Endothelial cell (in vitro differentiated cells): ENCODE measurements around the gene EFTUD2. TPM values are rescaled to one million over a fixed set of nuclear protein-coding genes. Genes with fewer than 3 reads are reported as not detected.
A peak's percentile ranks its signal among the peaks of the same experiment; 100 is the strongest.

ENCODE experiments used
- DNase-seq: peaks from one replicate; pipeline ENCODE4 v3.0.0; 2021; ENCODE audit warnings: low spot score
- H3K27ac Mint-ChIP-seq: one replicate; pipeline ENCODE4 v1.8.0; 2021; ENCODE audit warnings: mixed read lengths, inconsistent platforms; ENCODE audit not compliant: unreplicated experiment
- H3K27me3 Mint-ChIP-seq: one replicate; pipeline ENCODE4 v1.8.0; 2021; ENCODE audit warnings: mild to moderate bottlenecking, moderate library complexity, mixed read lengths, inconsistent platforms; ENCODE audit not compliant: unreplicated experiment
- H3K36me3 Mint-ChIP-seq: one replicate; pipeline ENCODE4 v1.8.0; 2021; ENCODE audit warnings: mild to moderate bottlenecking, low read depth, mixed read lengths, inconsistent platforms; ENCODE audit not compliant: unreplicated experiment
- H3K4me1 Mint-ChIP-seq: one replicate; pipeline ENCODE4 v1.8.0; 2021; ENCODE audit warnings: mild to moderate bottlenecking, mixed read lengths, inconsistent platforms; ENCODE audit not compliant: unreplicated experiment
- H3K4me3 Mint-ChIP-seq: one replicate; pipeline ENCODE4 v1.8.0; 2021; ENCODE audit warnings: mild to moderate bottlenecking, mixed read lengths, inconsistent platforms; ENCODE audit not compliant: unreplicated experiment
- H3K9me3 Mint-ChIP-seq: one replicate; pipeline ENCODE4 v1.8.0; 2021; ENCODE audit warnings: mixed read lengths, inconsistent platforms; ENCODE audit not compliant: unreplicated experiment
- CTCF ChIP-seq: fragments of 200-600 bp; sonication (generic); IDR thresholded peaks from one replicate; pipeline ENCODE4 v1.5.0; 2021; ENCODE audit warnings: antibody characterized with exemption; ENCODE audit not compliant: unreplicated experiment
- total RNA-seq: library from RNA; stranded (reverse); fragmentation: NEBNext Ultra II Directional; extraction: Animal tissue kit (Norgen Biotek cat#: 25700); gene quantifications from one replicate; pipeline ENCODE4 v1.2.1, GENCODE V29; 2021; ENCODE audit not compliant: unreplicated experiment

EFTUD2 gene
- total RNA-seq, 1 donor from 2014 or later: 154 TPM

- Mint-ChIP-seq H3K27me3 (peaks cover 6% of the 10 kb centered on the region), H3K27ac (no peak overlapping the region), H3K36me3 (no peaks in the 10 kb centered on the region), H3K4me1 (peaks cover 15% of the 10 kb centered on the region), H3K9me3 (no peaks in the 10 kb centered on the region), H3K4me3 (no peak overlapping the region)
- no peak for DNase-seq
- TF ChIP-seq CTCF: no peak
These were observed 54.8 kb downstream of the EFTUD2 start for GRCh38 chr17:44844390-44844830.

- no peak for TF ChIP-seq CTCF
- H3K9me3 Mint-ChIP-seq: no peaks in the 10 kb centered on the region
- H3K27me3 Mint-ChIP-seq: peaks cover 6% of the 10 kb centered on the region
- DNase-seq: no peak
- no peaks in the 10 kb centered on the region for H3K36me3 Mint-ChIP-seq
- peaks cover 15% of the 10 kb centered on the region for H3K4me1 Mint-ChIP-seq
- H3K27ac Mint-ChIP-seq: peak overlapping the region; percentile 84
- H3K4me3 Mint-ChIP-seq: peak overlapping the region; percentile 42
These were observed 56.5 kb downstream of the EFTUD2 start for GRCh38 chr17:44842748-44843147.

- TF ChIP-seq CTCF: no peak
- H3K9me3 Mint-ChIP-seq: no peaks in the 10 kb centered on the region
- no peak overlapping the region for H3K4me3 Mint-ChIP-seq
- no peak for DNase-seq
- peaks cover 15% of the 10 kb centered on the region for H3K4me1 Mint-ChIP-seq
- peaks cover 5% of the 10 kb centered on the region for H3K27me3 Mint-ChIP-seq
- H3K36me3 Mint-ChIP-seq: no peaks in the 10 kb centered on the region
- no peak overlapping the region for H3K27ac Mint-ChIP-seq
These were observed 58.3 kb downstream of the EFTUD2 start for GRCh38 chr17:44840936-44841335.

- Mint-ChIP-seq H3K27ac (no peak overlapping the region), H3K36me3 (no peaks in the 10 kb centered on the region), H3K27me3 (peaks cover 5% of the 10 kb centered on the region), H3K9me3 (no peaks in the 10 kb centered on the region), H3K4me1 (peaks cover 15% of the 10 kb centered on the region), H3K4me3 (no peak overlapping the region)
- no peak for DNase-seq
- TF ChIP-seq CTCF: no peak
These were observed 59.0 kb downstream of the EFTUD2 start for GRCh38 chr17:44840274-44840673.

- H3K4me3 Mint-ChIP-seq: no peak overlapping the region
- no peak for DNase-seq
- no peak for TF ChIP-seq CTCF
These were observed 62.0 kb downstream of the EFTUD2 start for GRCh38 chr17:44837196-44837595.

More at GRCh38 chr17:44837196-44837595, 62.0 kb downstream of the EFTUD2 start:
- H3K4me1 Mint-ChIP-seq: no peaks in the 10 kb centered on the region
- H3K36me3 Mint-ChIP-seq: no peaks in the 10 kb centered on the region
- H3K27ac Mint-ChIP-seq: no peak overlapping the region
- no peaks in the 10 kb centered on the region for H3K9me3 Mint-ChIP-seq
- no peaks in the 10 kb centered on the region for H3K27me3 Mint-ChIP-seq
